Peyer's patch (tissue), 4 donors: ENCODE results near the gene WFS1. TPM values are rescaled to one million over a fixed set of nuclear protein-coding genes. Genes with fewer than 3 reads are reported as not detected.

ENCODE experiments used
- DNase-seq, 3 donors: peaks; one replicate each; pipeline ENCODE4 v3.0.0-alpha.2; 2017 to 2019
- H3K27ac ChIP-seq, 4 donors: fragments of 200-600 bp; sonication (generic); one replicate each; pipeline ENCODE4 v1.5.1; 2016 to 2019
- H3K27me3 ChIP-seq, 2 donors: fragments of 200-600 bp; sonication (generic); one replicate each; pipeline ENCODE4 v1.5.1; 2019
- H3K36me3 ChIP-seq, 3 donors: fragments of 200-600 bp; sonication (generic); one replicate each; pipeline ENCODE4 v1.5.1; 2016 to 2019
- H3K4me1 ChIP-seq, 4 donors: fragments of 200-600 bp; sonication (generic); one replicate each; pipeline ENCODE4 v1.5.1; 2016 to 2019
- H3K4me3 ChIP-seq, 4 donors: fragments of 200-600 bp; sonication (generic); 1 replicate in 3 of 4; 2 replicates in 1 of 4; pipeline ENCODE4 v1.5.1; 2016 to 2019; ENCODE audit warnings: mild to moderate bottlenecking in 1 of 4
- H3K9me3 ChIP-seq, 4 donors: fragments of 200-600 bp; sonication (generic); one replicate each; pipeline ENCODE4 v1.5.1; 2016 to 2019; ENCODE audit warnings: mild to moderate bottlenecking in 1 of 4
- POLR2A ChIP-seq, 2 donors: fragments of 450-650 bp; IDR thresholded peaks; one replicate each; pipeline ENCODE4 v1.5.1; 2017; ENCODE audit warnings: antibody characterized with exemption in 2 of 2, mild to moderate bottlenecking in 2 of 2, moderate library complexity in 2 of 2
- total RNA-seq, 4 donors: library from RNA; depleted of rRNA; stranded (reverse); fragments of >200 nt; gene quantifications; one replicate each; pipeline ENCODE4 v1.1.0, GENCODE V29; 2016
- TF ChIP-seq, protein P1 (sequence below), 6 experiments: fragments of 450-650 bp in 4 of 6; fragments of 200-600 bp in 2 of 6; sonication (generic) in 1 of 6; IDR thresholded peaks; one replicate each; pipeline ENCODE4 v1.5.1; 2017 to 2019; ENCODE audit warnings: antibody characterized with exemption in 6 of 6, mild to moderate bottlenecking in 3 of 6, moderate library complexity in 1 of 6

WFS1 gene
- total RNA-seq, 4 donors from 2014 or later = 10.0 to 39.6 (median 30.0) TPM

- H3K9me3 ChIP-seq = no peaks in the 10 kb centered on the region
- no peak overlapping the region for H3K27ac ChIP-seq
- TF ChIP-seq, protein P1, sequence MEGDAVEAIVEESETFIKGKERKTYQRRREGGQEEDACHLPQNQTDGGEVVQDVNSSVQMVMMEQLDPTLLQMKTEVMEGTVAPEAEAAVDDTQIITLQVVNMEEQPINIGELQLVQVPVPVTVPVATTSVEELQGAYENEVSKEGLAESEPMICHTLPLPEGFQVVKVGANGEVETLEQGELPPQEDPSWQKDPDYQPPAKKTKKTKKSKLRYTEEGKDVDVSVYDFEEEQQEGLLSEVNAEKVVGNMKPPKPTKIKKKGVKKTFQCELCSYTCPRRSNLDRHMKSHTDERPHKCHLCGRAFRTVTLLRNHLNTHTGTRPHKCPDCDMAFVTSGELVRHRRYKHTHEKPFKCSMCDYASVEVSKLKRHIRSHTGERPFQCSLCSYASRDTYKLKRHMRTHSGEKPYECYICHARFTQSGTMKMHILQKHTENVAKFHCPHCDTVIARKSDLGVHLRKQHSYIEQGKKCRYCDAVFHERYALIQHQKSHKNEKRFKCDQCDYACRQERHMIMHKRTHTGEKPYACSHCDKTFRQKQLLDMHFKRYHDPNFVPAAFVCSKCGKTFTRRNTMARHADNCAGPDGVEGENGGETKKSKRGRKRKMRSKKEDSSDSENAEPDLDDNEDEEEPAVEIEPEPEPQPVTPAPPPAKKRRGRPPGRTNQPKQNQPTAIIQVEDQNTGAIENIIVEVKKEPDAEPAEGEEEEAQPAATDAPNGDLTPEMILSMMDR (IDR thresholded peaks at IDR 0.05) = no peak
- no peak for TF ChIP-seq POLR2A (IDR thresholded peaks at IDR 0.05)
- no peak for DNase-seq
- no peaks in the 10 kb centered on the region for H3K27me3 ChIP-seq
- H3K36me3 ChIP-seq = no peaks in the 10 kb centered on the region
- no peak overlapping the region for H3K4me3 ChIP-seq
- peaks cover 0 to 6% (median 0%) of the 10 kb centered on the region in 4 donors for H3K4me1 ChIP-seq
Measured at GRCh38 chr4:6321361-6321760, 51.7 kb downstream of the WFS1 start.

DNA sequence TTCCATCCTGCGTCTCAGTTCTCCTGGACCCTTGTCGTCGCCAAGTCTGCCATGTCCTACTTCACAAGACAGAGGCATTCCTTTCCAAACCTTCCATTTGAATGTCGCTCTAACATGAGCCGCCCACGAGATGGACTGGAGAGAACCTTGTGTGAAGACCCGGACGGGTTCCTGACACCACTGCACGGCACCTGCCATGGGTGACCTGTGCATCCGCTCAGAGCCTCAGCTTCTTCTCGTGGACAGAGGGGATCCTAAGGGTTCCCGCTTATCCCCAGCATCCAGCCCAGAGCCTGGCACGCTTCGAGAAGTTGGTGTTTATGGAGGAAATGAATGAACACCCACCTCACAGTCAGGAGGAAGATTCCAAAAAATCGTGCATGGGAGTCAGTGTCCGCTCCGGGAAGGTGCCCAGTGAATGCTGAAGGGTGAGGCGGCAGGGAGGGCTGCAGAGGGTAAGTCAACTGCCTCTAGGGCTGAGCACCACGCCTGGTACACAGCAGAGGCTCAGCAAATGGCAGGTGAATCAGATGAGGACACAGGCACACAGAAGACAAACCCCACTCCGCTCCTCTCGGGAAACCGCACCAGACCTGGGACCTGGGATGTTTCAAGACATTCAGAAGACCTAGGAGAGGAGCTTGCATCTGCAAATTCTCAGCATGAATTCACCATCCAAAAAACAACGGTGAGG is 52.6 kb downstream of the WFS1 start:
- Histone ChIP-seq H3K27ac (no peak overlapping the region), H3K36me3 (no peaks in the 10 kb centered on the region), H3K27me3 (no peaks in the 10 kb centered on the region), H3K4me1 (peaks cover 0 to 6% (median 0%) of the 10 kb centered on the region in 4 donors), H3K4me3 (no peak overlapping the region), H3K9me3 (no peaks in the 10 kb centered on the region)
- TF ChIP-seq, protein P1 (IDR thresholded peaks at IDR 0.05) = no peak
- TF ChIP-seq POLR2A (IDR thresholded peaks at IDR 0.05) = no peak
- no peak for DNase-seq

GRCh38 chr4:6322761-6323566 is 53.3 kb downstream of the WFS1 start:
- Histone ChIP-seq H3K27ac (no peak overlapping the region), H3K4me1 (peaks cover 0 to 6% (median 0%) of the 10 kb centered on the region in 4 donors), H3K9me3 (no peaks in the 10 kb centered on the region)

DNA sequence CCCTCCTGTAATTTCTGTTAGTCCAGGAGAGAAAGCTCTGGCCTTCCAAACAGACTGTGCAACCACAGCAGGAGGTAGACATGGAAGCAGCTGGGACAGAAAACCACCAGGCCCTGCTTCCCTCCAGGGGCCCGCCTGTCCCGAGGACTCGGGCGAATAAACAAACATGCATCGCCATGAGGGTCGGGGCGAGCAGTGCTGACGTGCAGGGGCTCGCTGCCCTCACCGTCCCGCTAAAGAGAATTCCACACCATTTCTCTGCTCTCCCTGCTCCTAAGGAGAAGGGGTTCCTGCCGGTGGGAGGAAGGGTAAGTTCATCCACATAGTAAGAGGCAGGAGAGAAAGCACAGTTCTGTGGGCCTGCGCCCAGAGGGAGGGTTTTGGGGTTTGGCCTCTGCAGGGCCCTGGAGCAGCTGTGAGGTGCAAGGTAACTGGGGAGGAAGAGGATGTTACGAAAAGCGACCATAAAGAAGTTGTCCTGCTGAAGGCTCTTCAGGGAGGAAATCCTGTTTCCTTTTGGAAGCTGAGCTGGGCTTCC is 54.9 kb downstream of the WFS1 start:
- Histone ChIP-seq H3K4me3 (no peak overlapping the region), H3K27me3 (no peaks in the 10 kb centered on the region), H3K27ac (no peak overlapping the region), H3K9me3 (no peaks in the 10 kb centered on the region), H3K4me1 (peaks cover 0 to 6% (median 0%) of the 10 kb centered on the region in 4 donors), H3K36me3 (no peaks in the 10 kb centered on the region)
- DNase-seq = no peak
- TF ChIP-seq POLR2A (IDR thresholded peaks at IDR 0.05) = no peak
- TF ChIP-seq, protein P1 (IDR thresholded peaks at IDR 0.05) = no peak

More at GRCh38 chr4:6322761-6323566, 53.3 kb downstream of the WFS1 start:
- DNase-seq = no peak
- TF ChIP-seq, protein P1 (IDR thresholded peaks at IDR 0.05) = no peak
- no peak for TF ChIP-seq POLR2A (IDR thresholded peaks at IDR 0.05)
- no peaks in the 10 kb centered on the region for H3K36me3 ChIP-seq
- no peak overlapping the region for H3K4me3 ChIP-seq
- no peaks in the 10 kb centered on the region for H3K27me3 ChIP-seq

DNA sequence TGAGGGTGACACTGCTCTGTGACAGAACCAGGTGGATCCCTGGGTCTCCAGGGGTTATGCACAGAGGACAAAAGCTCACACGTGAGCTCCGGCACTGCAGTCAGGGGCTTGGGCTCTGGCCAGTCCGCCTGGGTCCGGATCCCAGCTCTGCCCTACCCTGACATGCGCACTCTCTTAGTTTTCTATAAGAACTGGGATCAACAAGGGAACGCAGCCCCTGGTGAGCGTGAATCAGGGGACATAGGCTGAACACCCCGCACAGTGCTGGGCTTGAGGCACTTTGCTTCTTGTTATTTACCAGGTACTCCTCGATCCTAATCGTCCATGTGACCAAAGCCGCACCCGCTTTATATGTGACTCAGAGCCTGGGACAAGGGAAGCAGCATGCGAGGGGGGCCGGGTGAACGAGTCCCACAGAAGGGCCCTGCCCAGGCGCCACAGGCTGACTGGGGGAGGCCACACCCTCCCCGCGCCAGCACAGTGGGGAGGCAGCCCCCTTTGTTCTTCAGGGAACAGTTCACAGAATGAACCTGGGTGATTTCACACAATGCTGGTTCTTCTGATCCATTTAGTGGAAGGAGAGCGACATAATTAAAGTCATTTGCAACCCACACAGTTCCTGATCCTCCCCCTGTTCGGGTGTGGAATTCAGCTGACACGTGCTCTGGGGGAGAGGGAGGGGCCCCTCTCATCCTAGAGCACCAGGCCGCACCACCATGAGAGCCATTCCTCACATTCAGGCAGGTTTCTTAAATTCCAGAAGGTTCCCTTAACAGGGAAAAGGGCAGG is 55.5 kb downstream of the WFS1 start:
- no peak overlapping the region for H3K4me3 ChIP-seq
- DNase-seq = peak in 2 of 3 donors; percentile 74 to 76
- no peaks in the 10 kb centered on the region for H3K27me3 ChIP-seq
- peaks cover 0 to 6% (median 0%) of the 10 kb centered on the region in 4 donors for H3K4me1 ChIP-seq
- H3K9me3 ChIP-seq = no peaks in the 10 kb centered on the region
- H3K36me3 ChIP-seq = no peaks in the 10 kb centered on the region
- TF ChIP-seq, protein P1 (IDR thresholded peaks at IDR 0.05) = no peak
- TF ChIP-seq POLR2A (IDR thresholded peaks at IDR 0.05) = no peak
- H3K27ac ChIP-seq = peak overlapping the region in 1 of 4 donors; percentile 25
